Common myeloid progenitor, CD34-positive (primary cell): ENCODE measurements around the gene SERPINH1.

ENCODE experiments used
- CTCF ChIA-PET: fragments of 350-600 bp; sonication (Branson Sonifier 250); formaldehyde crosslinking; loops from one replicate; lab custom pipeline; 2021; ENCODE audit warnings: antibody characterized with exemption; lab: Charles Lee
- POLR2A ChIA-PET: fragments of 350-600 bp; sonication (Branson Sonifier 250); formaldehyde crosslinking; loops from one replicate; lab custom pipeline; 2021; ENCODE audit warnings: antibody characterized with exemption; lab: Charles Lee
- DNase-seq, 3 donors: peaks; one replicate each; pipeline versions ENCODE4 v3.0.0 to v3.0.0-alpha.2; 2013
- H3K27ac ChIP-seq, 2 experiments: 1 replicate in 1 of 2; 2 replicates in 1 of 2; pipeline ENCODE4 v1.7.0; 2013; ENCODE audit warnings: inconsistent platforms in 2 of 2, low read length in 2 of 2, mild to moderate bottlenecking in 2 of 2, low read depth in 1 of 2, moderate library complexity in 1 of 2; ENCODE audit not compliant: severe bottlenecking in 2 of 2, insufficient read depth in 1 of 2, poor library complexity in 1 of 2
- H3K27me3 ChIP-seq, 5 experiments: replicated peaks in 2 of 5; 1 replicate in 3 of 5; 2 replicates in 2 of 5; pipeline versions ENCODE4 v1.6.1 to v1.7.0; 2013; ENCODE audit warnings: low read length in 4 of 5, mild to moderate bottlenecking in 2 of 5, moderate library complexity in 2 of 5, inconsistent platforms in 1 of 5; ENCODE audit not compliant: insufficient read depth in 5 of 5, control insufficient read depth in 4 of 5
- H3K36me3 ChIP-seq, 4 experiments: 1 replicate in 2 of 4; 2 replicates in 2 of 4; pipeline versions ENCODE4 v1.6.1 to v1.7.0; 2013; ENCODE audit warnings: low read length in 3 of 4, control low read depth in 1 of 4, mild to moderate bottlenecking in 1 of 4; ENCODE audit not compliant: control insufficient read depth in 4 of 4, insufficient read depth in 4 of 4
- H3K4me1 ChIP-seq, 4 experiments: 1 replicate in 3 of 4; 2 replicates in 1 of 4; pipeline versions ENCODE4 v1.6.1 to v1.7.1; 2013; ENCODE audit warnings: low read length in 3 of 4, mild to moderate bottlenecking in 3 of 4, control low read depth in 1 of 4, inconsistent platforms in 1 of 4, moderate library complexity in 1 of 4; ENCODE audit not compliant: control insufficient read depth in 4 of 4, insufficient read depth in 4 of 4; ENCODE audit errors: control extremely low read depth in 1 of 4
- H3K4me3 ChIP-seq, 7 experiments: 1 replicate in 4 of 7; 2 replicates in 3 of 7; pipeline versions ENCODE4 v1.5.1 to v1.7.0; 2013; ENCODE audit warnings: mild to moderate bottlenecking in 7 of 7, low read length in 6 of 7, moderate library complexity in 6 of 7, inconsistent platforms in 2 of 7, low read depth in 2 of 7, control low read depth in 1 of 7; ENCODE audit not compliant: insufficient read depth in 4 of 7, control insufficient read depth in 1 of 7; ENCODE audit errors: extremely low read depth in 1 of 7
- H3K9me3 ChIP-seq, 5 experiments: 1 replicate in 4 of 5; 2 replicates in 1 of 5; pipeline versions ENCODE4 v1.6.1 to v1.7.1; 2013; ENCODE audit warnings: low read length in 4 of 5, mild to moderate bottlenecking in 2 of 5, inconsistent platforms in 1 of 5, low read depth in 1 of 5, moderate library complexity in 1 of 5; ENCODE audit not compliant: control insufficient read depth in 4 of 5, insufficient read depth in 2 of 5; ENCODE audit errors: control extremely low read depth in 1 of 5
- WGBS: methylation state at CpG from one replicate; pipeline ENCODE4 v1.1.5; 2013; ENCODE audit not compliant: insufficient coverage; 5-methylcytosine and 5-hydroxymethylcytosine counted together

The SERPINH1 gene

GRCh38 chr11:75537740-75538139 lies 24.3 kb upstream of the SERPINH1 start:
- 89% methylated on average over 5 of the region's 5 CpGs for WGBS
- ChIA-PET CTCF (interaction anchor here (1.1 to 13.0 kb wide), 2 partner anchors 95 to 103 kb away, joined by 3 to 229 read pairs; no protein-coding TSS in a partner anchor), POLR2A (no interaction called here)
- H3K4me1 ChIP-seq: peaks cover 7 to 29% (median 23%) of the 10 kb centered on the region in 4 experiments
- H3K27me3 ChIP-seq: no peaks in the 10 kb centered on the region
- no peak overlapping the region for H3K4me3 ChIP-seq
- no peak overlapping the region for H3K27ac ChIP-seq
- H3K36me3 ChIP-seq: no peaks in the 10 kb centered on the region
- H3K9me3 ChIP-seq: no peaks in the 10 kb centered on the region
- DNase-seq: no peak

GRCh38 chr11:75538150-75538942 lies 23.7 kb upstream of the SERPINH1 start:
- whole genome bisulfite sequencing: 78% methylated on average over 11 of the region's 11 CpGs
- Histone ChIP-seq H3K36me3 (no peaks in the 10 kb centered on the region), H3K4me3 (no peak overlapping the region), H3K9me3 (no peaks in the 10 kb centered on the region), H3K27me3 (no peaks in the 10 kb centered on the region), H3K4me1 (peaks cover 7 to 29% (median 23%) of the 10 kb centered on the region in 4 experiments), H3K27ac (no peak overlapping the region)
- ChIA-PET POLR2A (no interaction called here), CTCF (interaction anchor here (13.0 kb wide), 1 partner anchor 96 kb away, joined by 229 read pairs; no protein-coding TSS in a partner anchor)
- DNase-seq: no peak

DNA sequence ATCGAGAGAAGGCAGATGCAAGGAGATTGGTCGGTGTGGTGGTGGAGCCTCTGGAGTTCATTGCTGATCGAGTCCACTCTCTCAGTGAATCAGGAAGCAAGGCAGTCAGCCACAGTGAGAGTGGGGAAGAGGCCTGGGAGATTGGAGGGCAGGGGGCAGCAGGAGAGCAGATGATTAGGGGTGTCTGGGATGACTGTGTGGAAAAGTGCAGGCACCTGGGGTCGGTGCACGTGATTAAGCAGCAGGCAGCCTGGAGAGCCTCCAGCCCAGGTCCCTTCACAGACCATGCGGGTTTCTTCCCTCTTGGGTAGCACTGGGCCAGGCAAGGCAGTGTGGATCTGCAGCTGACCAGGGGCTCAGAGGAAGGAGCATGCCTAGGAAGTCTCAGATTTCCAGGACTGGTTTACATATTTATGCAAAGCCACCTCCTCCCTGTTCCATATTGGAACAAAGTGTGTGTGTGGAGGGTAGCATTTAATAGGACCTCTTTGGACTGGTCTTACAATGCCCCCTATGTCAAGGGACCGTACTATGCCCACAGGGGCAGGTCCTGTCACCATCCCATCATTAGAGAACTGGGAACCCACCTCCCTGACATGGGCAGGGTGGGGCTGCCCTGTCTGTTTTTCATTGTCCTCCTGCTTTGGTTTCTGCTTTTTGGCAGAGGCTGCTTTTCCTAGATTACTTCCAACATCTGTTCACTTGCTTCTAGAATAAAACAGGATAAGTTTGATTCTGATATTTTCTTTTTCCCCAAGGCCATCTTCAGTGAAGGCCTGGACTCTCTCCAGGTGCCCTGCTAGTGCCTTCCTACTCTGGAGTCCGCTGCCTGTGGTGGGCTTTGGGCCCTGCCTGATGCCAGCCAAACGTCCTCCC lies 22.4 kb upstream of the SERPINH1 start:
- no peak for DNase-seq
- WGBS: 96% methylated on average over 8 of the region's 9 CpGs
- ChIA-PET CTCF (interaction anchor here (0.8 kb wide), 1 partner anchor 84 kb away, joined by 4 read pairs; no protein-coding TSS in a partner anchor), POLR2A (no interaction called here)
- no peaks in the 10 kb centered on the region for H3K9me3 ChIP-seq
- no peak overlapping the region for H3K4me3 ChIP-seq
- peaks cover 3 to 20% (median 16%) of the 10 kb centered on the region in 4 experiments for H3K4me1 ChIP-seq
- no peaks in the 10 kb centered on the region for H3K27me3 ChIP-seq
- no peaks in the 10 kb centered on the region for H3K36me3 ChIP-seq
- H3K27ac ChIP-seq: no peak overlapping the region

GRCh38 chr11:75541193-75542087 lies 20.6 kb upstream of the SERPINH1 start:
- 100% methylated on average over 1 of the region's 4 CpGs for WGBS
- DNase-seq: no peak
- Histone ChIP-seq H3K36me3 (no peaks in the 10 kb centered on the region), H3K27ac (no peak overlapping the region), H3K9me3 (no peaks in the 10 kb centered on the region), H3K4me3 (no peak overlapping the region), H3K27me3 (peaks cover 0 to 3% (median 0%) of the 10 kb centered on the region in 5 experiments), H3K4me1 (peaks cover 0 to 10% (median 6%) of the 10 kb centered on the region in 4 experiments)
- ChIA-PET CTCF (interaction anchor here (0.6 to 1.1 kb wide), 2 partner anchors 95 to 170 kb away, joined by 3 to 5 read pairs; no protein-coding TSS in a partner anchor), POLR2A (no interaction called here)

GRCh38 chr11:75542088-75542438 lies 20.0 kb upstream of the SERPINH1 start:
- no peak overlapping the region for H3K4me3 ChIP-seq
- no peaks in the 10 kb centered on the region for H3K9me3 ChIP-seq
- H3K27me3 ChIP-seq: peaks cover 0 to 3% (median 0%) of the 10 kb centered on the region in 5 experiments
- H3K36me3 ChIP-seq: no peaks in the 10 kb centered on the region
- DNase-seq: no peak
- no peak overlapping the region for H3K27ac ChIP-seq
- whole genome bisulfite sequencing: 88% methylated on average over 1 of the region's 1 CpG
- POLR2A ChIA-PET: no interaction called here
- CTCF ChIA-PET: interaction anchor here (0.6 to 1.1 kb wide), 2 partner anchors 100 to 170 kb away, joined by 3 read pairs; no protein-coding TSS in a partner anchor
- peaks cover 0 to 9% (median 4%) of the 10 kb centered on the region in 4 experiments for H3K4me1 ChIP-seq

- POLR2A ChIA-PET: no interaction called here
- CTCF ChIA-PET: interaction anchor here (0.6 to 1.1 kb wide), 5 partner anchors 10 to 97 kb away, joined by 3 to 4 read pairs (median 3); no protein-coding TSS in a partner anchor
- Histone ChIP-seq H3K9me3 (no peaks in the 10 kb centered on the region), H3K36me3 (no peaks in the 10 kb centered on the region), H3K27me3 (peaks cover 0 to 3% (median 0%) of the 10 kb centered on the region in 5 experiments), H3K4me3 (no peak overlapping the region), H3K4me1 (peaks cover 0 to 3% (median 2%) of the 10 kb centered on the region in 4 experiments), H3K27ac (no peak overlapping the region)
- WGBS: 90% methylated on average over 6 of the region's 6 CpGs
- DNase-seq: no peak
These were observed 18.2 kb upstream of the SERPINH1 start for GRCh38 chr11:75543806-75544205.
